ENCODE results near the gene ALDH3B1.

DNA sequence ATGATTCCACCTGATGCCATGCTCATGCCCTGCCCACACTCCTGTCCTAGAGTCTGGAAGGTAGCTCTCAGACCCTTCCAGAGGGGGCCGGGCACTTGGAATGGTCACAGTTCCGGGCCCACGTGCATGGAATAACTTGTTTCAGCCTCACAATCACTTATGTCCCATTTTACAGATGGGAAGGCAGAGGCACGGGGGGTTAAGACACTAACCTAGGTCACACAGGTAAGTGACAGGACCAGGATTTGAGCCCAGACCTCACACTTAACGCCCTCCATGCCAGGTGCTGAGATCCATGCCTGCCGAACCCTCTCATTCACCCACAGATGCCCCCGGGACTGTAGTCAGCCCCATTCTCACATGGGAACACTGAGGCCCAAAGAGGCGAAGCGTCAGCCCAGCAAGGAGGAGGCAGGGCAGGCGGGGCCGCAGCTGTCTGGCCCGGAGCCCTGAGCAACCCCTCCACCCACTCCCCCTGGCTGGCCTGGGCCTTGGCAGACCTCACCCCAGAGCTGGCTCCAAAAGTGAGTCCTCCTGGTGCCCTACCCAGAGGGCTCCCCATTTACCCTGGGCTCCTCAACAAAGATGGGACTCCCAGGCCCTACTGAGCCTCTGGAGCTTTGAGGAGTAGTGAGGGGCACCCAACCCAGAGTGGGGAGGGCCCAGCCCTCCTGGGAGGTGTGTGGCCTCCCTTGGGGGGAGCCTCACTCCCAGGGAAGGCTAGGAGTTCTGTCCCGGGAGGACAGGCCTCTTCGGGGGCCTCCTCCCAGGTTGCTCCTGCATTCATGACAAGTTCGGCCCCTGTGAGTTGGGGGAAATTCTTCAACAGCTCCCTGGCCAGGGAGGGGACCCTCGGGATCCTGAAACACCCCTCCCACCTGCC, 2.4 kb upstream of the ALDH3B1 start:
- TF ChIP-seq CTCF (IDR thresholded peaks at IDR 0.05) (no peak), ZFX (IDR thresholded peaks at IDR 0.05; ENCODE audit: borderline replicate concordance) (no peak)
